Kidney (tissue), 14 donors: ENCODE data around the gene MAK. TPM values are rescaled to one million over a fixed set of nuclear protein-coding genes. Genes with fewer than 3 reads are reported as not detected.

Experiments
- DNase-seq, 5 donors: peaks; one replicate each; pipeline ENCODE4 v3.0.0-alpha.2; 2013 to 2020
- FAIRE-seq: peaks from 2 replicates; lab custom pipeline; 2012; peaks lifted over from hg19 to GRCh38; lab: Jason Lieb, UNC
- H3K27ac ChIP-seq, 2 donors: one replicate each; pipeline ENCODE4 v1.7.0; 2013; ENCODE audit warnings: low read depth in 2 of 2, low read length in 2 of 2, inconsistent platforms in 1 of 2
- H3K27me3 ChIP-seq: one replicate; pipeline ENCODE4 v1.7.1; 2013; ENCODE audit warnings: low read length, inconsistent platforms; ENCODE audit not compliant: control insufficient read depth, insufficient read depth
- H3K36me3 ChIP-seq, 3 donors: one replicate each; pipeline versions ENCODE4 v1.7.0 to v1.7.1; 2013; ENCODE audit warnings: low read length in 3 of 3, control low read depth in 1 of 3, inconsistent platforms in 1 of 3; ENCODE audit not compliant: insufficient read depth in 3 of 3, control insufficient read depth in 2 of 3
- H3K4me1 ChIP-seq, 3 donors: one replicate each; pipeline versions ENCODE4 v1.7.0 to v1.7.1; 2013; ENCODE audit warnings: low read length in 3 of 3, inconsistent platforms in 1 of 3, low read depth in 1 of 3; ENCODE audit not compliant: control insufficient read depth in 2 of 3, insufficient read depth in 2 of 3
- H3K4me3 ChIP-seq, 3 donors: one replicate each; pipeline versions ENCODE4 v1.7.0 to v1.8.1; 2013; ENCODE audit warnings: low read length in 3 of 3, control low read depth in 1 of 3, inconsistent platforms in 1 of 3
- H3K9ac ChIP-seq, 3 donors: one replicate each; pipeline versions ENCODE4 v1.7.0 to v1.7.1; 2013; ENCODE audit warnings: low read length in 3 of 3, control low read depth in 1 of 3, inconsistent platforms in 1 of 3
- H3K9me3 ChIP-seq, 3 donors: one replicate each; pipeline versions ENCODE4 v1.7.0 to v1.7.1; 2013; ENCODE audit warnings: low read length in 3 of 3, control low read depth in 1 of 3, inconsistent platforms in 1 of 3; ENCODE audit not compliant: control insufficient read depth in 2 of 3, insufficient read depth in 1 of 3
- intact Hi-C: fragments of 100-400 bp; cut with DNase I; formaldehyde crosslinking; loops from one replicate; pipeline ENCODE4 v1.11.1; 2022
- polyA plus RNA-seq: library from polyadenylated mRNA; stranded (reverse); fragments of 350-450 nt; fragmentation: Illumina TruSeq; extraction: RNeasy Lipid Tissue Mini Kit (QIAGEN cat#74804); gene quantifications from one replicate; pipeline ENCODE4 v1.2.3, GENCODE V29; 2014; ENCODE audit warnings: low read depth, low replicate concordance; ENCODE audit not compliant: insufficient read depth
- total RNA-seq: library from RNA; stranded (reverse); fragmentation: NEBNext Ultra II Directional; extraction: Animal tissue kit (Norgen Biotek cat#: 25700); gene quantifications from one replicate; pipeline ENCODE4 v1.2.1, GENCODE V29; 2021
- TF ChIP-seq, protein P1 (sequence below): IDR thresholded peaks from 3 replicates; pipeline ENCODE4 v1.5.1; 2012; ENCODE audit warnings: mild to moderate bottlenecking, moderate library complexity, borderline replicate concordance; ENCODE audit not compliant: insufficient read depth; ENCODE audit errors: extremely low read depth
- donor health status: control.
- donor health status: control.
- donor health status: control.
- donor health status: control.
- donor health status: control.
- donor health status: DM: yes; HTN: yes; CAD: no.
- donor health status: Normal renal cell carcinoma (clear cell type).

The MAK gene
- total and polyA plus RNA-seq, 2 donors from 2014 or later = 0.66 TPM; not detected in 1

DNA sequence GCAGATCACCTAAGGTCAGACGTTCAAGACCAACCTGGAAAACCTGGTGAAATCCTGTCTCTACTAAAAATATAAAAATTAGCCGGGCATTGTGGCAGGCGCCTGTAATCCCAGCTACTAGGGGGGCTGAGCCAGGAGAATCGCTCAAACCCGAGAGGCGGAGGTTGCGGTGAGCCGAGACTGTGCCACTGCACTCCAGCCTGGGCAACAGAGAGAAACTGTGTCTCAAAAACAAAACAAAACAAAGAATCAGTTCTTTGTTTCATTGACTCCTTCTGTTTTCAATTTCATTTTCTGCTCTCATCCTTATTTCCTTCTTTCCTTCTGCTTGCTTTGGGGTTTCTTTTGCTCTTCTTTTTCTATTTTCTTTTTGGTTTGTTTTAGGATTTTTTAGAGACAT, 124.4 kb downstream of the MAK start:
- TF ChIP-seq, protein P1, sequence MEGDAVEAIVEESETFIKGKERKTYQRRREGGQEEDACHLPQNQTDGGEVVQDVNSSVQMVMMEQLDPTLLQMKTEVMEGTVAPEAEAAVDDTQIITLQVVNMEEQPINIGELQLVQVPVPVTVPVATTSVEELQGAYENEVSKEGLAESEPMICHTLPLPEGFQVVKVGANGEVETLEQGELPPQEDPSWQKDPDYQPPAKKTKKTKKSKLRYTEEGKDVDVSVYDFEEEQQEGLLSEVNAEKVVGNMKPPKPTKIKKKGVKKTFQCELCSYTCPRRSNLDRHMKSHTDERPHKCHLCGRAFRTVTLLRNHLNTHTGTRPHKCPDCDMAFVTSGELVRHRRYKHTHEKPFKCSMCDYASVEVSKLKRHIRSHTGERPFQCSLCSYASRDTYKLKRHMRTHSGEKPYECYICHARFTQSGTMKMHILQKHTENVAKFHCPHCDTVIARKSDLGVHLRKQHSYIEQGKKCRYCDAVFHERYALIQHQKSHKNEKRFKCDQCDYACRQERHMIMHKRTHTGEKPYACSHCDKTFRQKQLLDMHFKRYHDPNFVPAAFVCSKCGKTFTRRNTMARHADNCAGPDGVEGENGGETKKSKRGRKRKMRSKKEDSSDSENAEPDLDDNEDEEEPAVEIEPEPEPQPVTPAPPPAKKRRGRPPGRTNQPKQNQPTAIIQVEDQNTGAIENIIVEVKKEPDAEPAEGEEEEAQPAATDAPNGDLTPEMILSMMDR = no peak
- Histone ChIP-seq H3K9ac (no peak overlapping the region), H3K27ac (no peak overlapping the region), H3K4me3 (no peak overlapping the region), H3K27me3 (no peaks in the 10 kb centered on the region), H3K36me3 (peaks cover 0 to 2% (median 0%) of the 10 kb centered on the region in 3 donors), H3K4me1 (no peaks in the 10 kb centered on the region), H3K9me3 (no peaks in the 10 kb centered on the region)
- intact Hi-C loops = no loop called here
- DNase-seq = no peak
- no peak for FAIRE-seq

Other genes with a start within 250 kb of the MAK start
- gene C6orf52, start 143.9 kb downstream of the MAK start, total RNA-seq = 1.5 TPM
- 3.8 TPM for gene C6orf52, start 143.9 kb downstream of the MAK start, polyA plus RNA-seq
- gene PAK1IP1, start 143.6 kb downstream of the MAK start, total RNA-seq = 11.2 TPM
- 11.6 TPM for gene PAK1IP1, start 143.6 kb downstream of the MAK start, polyA plus RNA-seq
- 118 TPM for gene TMEM14C, start 115.5 kb downstream of the MAK start, total RNA-seq
- 210 TPM for gene TMEM14C, start 115.5 kb downstream of the MAK start, polyA plus RNA-seq
- 82.5 TPM for gene TMEM14B, start 90.7 kb downstream of the MAK start, total RNA-seq
- gene TMEM14B, start 90.7 kb downstream of the MAK start, polyA plus RNA-seq = 147 TPM
- not detected for gene GCM2, start 43.5 kb upstream of the MAK start, total RNA-seq
- not detected for gene GCM2, start 43.5 kb upstream of the MAK start, polyA plus RNA-seq
- gene SYCP2L, start 48.5 kb upstream of the MAK start, total RNA-seq = 1.5 TPM
- gene SYCP2L, start 48.5 kb upstream of the MAK start, polyA plus RNA-seq = 1.0 TPM
- gene ELOVL2, start 205.8 kb upstream of the MAK start, total RNA-seq = 0.79 TPM
- gene ELOVL2, start 205.8 kb upstream of the MAK start, polyA plus RNA-seq = not detected